IPS-15b (cell line): Measurements from ENCODE around the gene CUX1.

Source experiments
- H3K27me3 ChIP-seq: one replicate; pipeline ENCODE4 v1.6.1; 2013; ENCODE audit warnings: low read length; ENCODE audit not compliant: control insufficient read depth, insufficient read depth
- H3K36me3 ChIP-seq: one replicate; pipeline ENCODE4 v1.6.1; 2013; ENCODE audit warnings: low read length; ENCODE audit not compliant: control insufficient read depth, insufficient read depth
- H3K4me1 ChIP-seq: one replicate; pipeline ENCODE4 v1.6.1; 2013; ENCODE audit warnings: mild to moderate bottlenecking, low read length; ENCODE audit not compliant: control insufficient read depth, insufficient read depth
- H3K4me3 ChIP-seq: one replicate; pipeline ENCODE4 v1.5.1; 2013; ENCODE audit warnings: low read depth, low read length
- H3K9ac ChIP-seq: one replicate; pipeline ENCODE4 v1.6.1; 2013; ENCODE audit warnings: low read depth, mild to moderate bottlenecking, low read length
- H3K9me3 ChIP-seq: one replicate; pipeline ENCODE4 v1.6.1; 2013; ENCODE audit warnings: mild to moderate bottlenecking, low read length; ENCODE audit not compliant: control insufficient read depth, insufficient read depth

CUX1 gene

GRCh38 chr7:101817471-101818286, at the start of gene CUX1:
TSS of gene CUX1 (plus strand) at chr7:101817626. CDS start at chr7:101817640, 14 bp downstream.
- Histone ChIP-seq H3K9ac (no peak within 1 kb of the TSS), H3K27me3 (peaks cover 14% of the 10 kb centered on the region), H3K4me3 (peak within 1 kb of the TSS; percentile 69), H3K36me3 (no peaks in the 10 kb centered on the region), H3K4me1 (peaks cover 25% of the 10 kb centered on the region), H3K9me3 (no peaks in the 10 kb centered on the region)

- Histone ChIP-seq H3K9me3 (no peaks in the 10 kb centered on the region), H3K27me3 (no peaks in the 10 kb centered on the region), H3K36me3 (no peaks in the 10 kb centered on the region), H3K9ac (no peak overlapping the region), H3K4me3 (no peak overlapping the region), H3K4me1 (no peaks in the 10 kb centered on the region)
Measured at GRCh38 chr7:101768280-101768679, 49.1 kb upstream of the CUX1 start.

GRCh38 chr7:101770466-101770865, 47.0 kb upstream of the CUX1 start:
- no peaks in the 10 kb centered on the region for H3K27me3 ChIP-seq
- no peaks in the 10 kb centered on the region for H3K36me3 ChIP-seq
- H3K4me3 ChIP-seq = no peak overlapping the region
- H3K9me3 ChIP-seq = no peaks in the 10 kb centered on the region
- no peak overlapping the region for H3K9ac ChIP-seq
- H3K4me1 ChIP-seq = no peaks in the 10 kb centered on the region

GRCh38 chr7:101772508-101773211, 44.8 kb upstream of the CUX1 start:
- Histone ChIP-seq H3K4me3 (no peak overlapping the region), H3K4me1 (no peaks in the 10 kb centered on the region), H3K27me3 (no peaks in the 10 kb centered on the region), H3K9me3 (no peaks in the 10 kb centered on the region), H3K9ac (no peak overlapping the region), H3K36me3 (no peaks in the 10 kb centered on the region)

- Histone ChIP-seq H3K36me3 (no peaks in the 10 kb centered on the region), H3K4me1 (no peaks in the 10 kb centered on the region), H3K27me3 (no peaks in the 10 kb centered on the region), H3K9ac (no peak overlapping the region), H3K9me3 (no peaks in the 10 kb centered on the region), H3K4me3 (no peak overlapping the region)
Measured at GRCh38 chr7:101775181-101775580, 42.2 kb upstream of the CUX1 start.

- no peaks in the 10 kb centered on the region for H3K9me3 ChIP-seq
- H3K36me3 ChIP-seq = no peaks in the 10 kb centered on the region
- H3K4me3 ChIP-seq = no peak overlapping the region
- no peak overlapping the region for H3K9ac ChIP-seq
- no peaks in the 10 kb centered on the region for H3K27me3 ChIP-seq
- H3K4me1 ChIP-seq = no peaks in the 10 kb centered on the region
Measured at GRCh38 chr7:101778026-101778580, 39.3 kb upstream of the CUX1 start.

- no peaks in the 10 kb centered on the region for H3K27me3 ChIP-seq
Measured at GRCh38 chr7:101779267-101779666, 38.2 kb upstream of the CUX1 start.

GRCh38 chr7:101780281-101780680, 37.1 kb upstream of the CUX1 start:
- no peaks in the 10 kb centered on the region for H3K27me3 ChIP-seq
- H3K9me3 ChIP-seq = no peaks in the 10 kb centered on the region
- no peak overlapping the region for H3K4me3 ChIP-seq
- no peaks in the 10 kb centered on the region for H3K36me3 ChIP-seq
- H3K4me1 ChIP-seq = no peaks in the 10 kb centered on the region
- no peak overlapping the region for H3K9ac ChIP-seq

More at GRCh38 chr7:101779267-101779666, 38.2 kb upstream of the CUX1 start:
- no peaks in the 10 kb centered on the region for H3K36me3 ChIP-seq
- H3K4me1 ChIP-seq = no peaks in the 10 kb centered on the region
- no peaks in the 10 kb centered on the region for H3K9me3 ChIP-seq
- H3K9ac ChIP-seq = no peak overlapping the region
- no peak overlapping the region for H3K4me3 ChIP-seq

- no peak overlapping the region for H3K4me3 ChIP-seq
- H3K27me3 ChIP-seq = no peaks in the 10 kb centered on the region
- H3K4me1 ChIP-seq = no peaks in the 10 kb centered on the region
- H3K9me3 ChIP-seq = no peaks in the 10 kb centered on the region
- no peaks in the 10 kb centered on the region for H3K36me3 ChIP-seq
- no peak overlapping the region for H3K9ac ChIP-seq
Measured at GRCh38 chr7:101781439-101781838, 36.0 kb upstream of the CUX1 start.

- H3K9me3 ChIP-seq = no peaks in the 10 kb centered on the region
- no peak overlapping the region for H3K4me3 ChIP-seq
- no peak overlapping the region for H3K9ac ChIP-seq
- H3K4me1 ChIP-seq = no peaks in the 10 kb centered on the region
- no peaks in the 10 kb centered on the region for H3K36me3 ChIP-seq
- no peaks in the 10 kb centered on the region for H3K27me3 ChIP-seq
Measured at GRCh38 chr7:101782476-101782875, 35.0 kb upstream of the CUX1 start.

GRCh38 chr7:101782896-101783295, 34.5 kb upstream of the CUX1 start:
- Histone ChIP-seq H3K27me3 (no peaks in the 10 kb centered on the region), H3K9me3 (no peaks in the 10 kb centered on the region), H3K36me3 (no peaks in the 10 kb centered on the region)

More at GRCh38 chr7:101782896-101783295, 34.5 kb upstream of the CUX1 start:
- H3K9ac ChIP-seq = no peak overlapping the region
- no peak overlapping the region for H3K4me3 ChIP-seq
- no peaks in the 10 kb centered on the region for H3K4me1 ChIP-seq
